GM19324 (cell line): ENCODE measurements around the gene CES2.
"Not testable (repeated sequence)": the region's sequence is repeated elsewhere in the genome, so short reads cannot be mapped to it uniquely, and the experiment has no call there.

Source experiments
- ATAC-seq: cut with Tn5 transposase; IDR thresholded peaks from one replicate; pipeline ENCODE4 v1.9.1; 2021; ENCODE audit warnings: mild to moderate bottlenecking, moderate library complexity; ENCODE audit not compliant: unreplicated experiment, low FRiP score

CES2 gene, protein sequence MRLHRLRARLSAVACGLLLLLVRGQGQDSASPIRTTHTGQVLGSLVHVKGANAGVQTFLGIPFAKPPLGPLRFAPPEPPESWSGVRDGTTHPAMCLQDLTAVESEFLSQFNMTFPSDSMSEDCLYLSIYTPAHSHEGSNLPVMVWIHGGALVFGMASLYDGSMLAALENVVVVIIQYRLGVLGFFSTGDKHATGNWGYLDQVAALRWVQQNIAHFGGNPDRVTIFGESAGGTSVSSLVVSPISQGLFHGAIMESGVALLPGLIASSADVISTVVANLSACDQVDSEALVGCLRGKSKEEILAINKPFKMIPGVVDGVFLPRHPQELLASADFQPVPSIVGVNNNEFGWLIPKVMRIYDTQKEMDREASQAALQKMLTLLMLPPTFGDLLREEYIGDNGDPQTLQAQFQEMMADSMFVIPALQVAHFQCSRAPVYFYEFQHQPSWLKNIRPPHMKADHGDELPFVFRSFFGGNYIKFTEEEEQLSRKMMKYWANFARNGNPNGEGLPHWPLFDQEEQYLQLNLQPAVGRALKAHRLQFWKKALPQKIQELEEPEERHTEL

GRCh38 chr16:66935314-66936011 lies at the start of gene CES2:
Gene CES2 (plus strand): TSS chr16:66935516. CDS start chr16:66935636, 120 bp downstream.
- ATAC-seq: no peak

DNA sequence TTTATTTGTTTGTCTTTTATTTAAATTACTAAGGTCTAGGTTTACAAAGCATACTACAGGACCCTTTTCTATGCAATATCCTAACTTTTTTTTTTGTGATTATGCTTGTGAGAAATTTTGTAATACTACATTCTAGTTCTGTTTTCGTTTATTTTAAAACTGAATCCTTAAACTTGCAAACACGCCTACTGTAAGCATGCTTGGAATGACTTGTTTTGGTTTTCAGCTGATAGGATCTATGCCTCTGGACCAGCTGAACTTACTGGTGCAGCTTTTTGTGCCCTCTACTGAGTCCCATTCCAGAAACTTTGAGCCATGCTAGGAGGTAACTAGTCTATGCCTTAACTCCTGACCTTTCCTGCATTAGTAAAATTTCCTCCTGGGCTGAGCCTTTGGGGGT lies 49.0 kb upstream of the CES2 start:
- no peak for ATAC-seq

DNA sequence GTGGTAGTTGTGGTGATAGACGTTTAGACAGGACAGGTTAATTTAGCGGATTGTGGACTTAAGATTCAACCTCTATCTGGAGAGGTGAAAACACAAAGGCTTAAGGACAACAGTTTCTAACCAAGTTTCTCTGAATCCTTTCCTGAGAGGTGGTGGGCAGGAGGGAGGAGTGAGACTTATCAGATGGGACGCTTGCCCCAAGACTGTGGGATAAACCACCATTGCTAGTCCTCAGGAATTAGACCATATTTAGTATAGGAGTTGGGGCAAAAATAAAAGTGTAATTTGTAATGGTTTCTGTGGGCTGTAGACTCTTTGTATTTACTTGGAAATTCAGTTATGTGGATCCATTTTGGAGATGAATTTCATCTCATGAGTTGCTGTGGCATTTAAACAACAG lies 48.4 kb upstream of the CES2 start:
- ATAC-seq: no peak

DNA sequence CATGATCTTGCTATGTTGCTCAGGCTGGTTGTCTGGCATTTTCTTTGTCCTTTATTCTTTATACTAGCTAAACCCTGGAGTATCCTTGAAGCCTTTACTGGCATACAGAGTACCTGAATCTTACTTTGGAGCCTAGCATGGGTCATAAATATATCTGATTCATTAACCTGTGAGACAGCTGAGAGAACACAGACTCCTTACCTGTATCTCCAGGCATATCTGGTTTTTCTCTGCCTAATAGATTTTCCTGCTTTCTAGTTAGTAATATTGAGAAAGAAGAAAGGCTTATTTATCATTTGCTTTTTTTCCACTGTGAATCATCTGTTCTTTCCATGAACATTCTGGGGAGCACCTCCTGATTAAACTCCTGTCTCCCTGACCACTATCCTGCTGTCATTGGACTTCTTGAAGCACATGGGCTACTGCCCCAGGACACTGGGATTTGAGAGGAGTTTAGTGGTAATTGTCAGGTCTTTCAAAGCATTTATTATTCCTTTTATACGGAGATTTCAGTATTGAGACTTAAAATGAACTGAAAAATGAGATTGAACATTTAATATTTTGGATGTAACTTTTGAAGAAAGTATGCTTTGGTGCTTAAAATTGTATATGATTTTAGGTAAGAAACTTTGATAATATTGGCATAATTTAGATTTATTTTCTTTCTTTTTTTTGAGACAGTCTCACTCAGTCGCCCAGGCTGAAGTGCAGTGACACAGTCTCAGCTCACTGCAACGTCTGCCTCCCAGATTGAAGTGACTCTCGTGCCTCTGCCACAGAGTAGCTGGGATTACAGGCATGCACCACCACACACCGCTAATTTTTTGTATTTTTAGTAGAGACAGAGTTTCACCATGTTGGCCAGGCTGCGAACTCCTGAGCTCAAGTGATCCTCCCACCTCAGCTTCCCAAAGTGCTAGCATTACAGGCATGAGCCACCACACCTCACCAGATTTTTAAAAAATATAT lies 46.4 kb upstream of the CES2 start:
- no peak for ATAC-seq

DNA sequence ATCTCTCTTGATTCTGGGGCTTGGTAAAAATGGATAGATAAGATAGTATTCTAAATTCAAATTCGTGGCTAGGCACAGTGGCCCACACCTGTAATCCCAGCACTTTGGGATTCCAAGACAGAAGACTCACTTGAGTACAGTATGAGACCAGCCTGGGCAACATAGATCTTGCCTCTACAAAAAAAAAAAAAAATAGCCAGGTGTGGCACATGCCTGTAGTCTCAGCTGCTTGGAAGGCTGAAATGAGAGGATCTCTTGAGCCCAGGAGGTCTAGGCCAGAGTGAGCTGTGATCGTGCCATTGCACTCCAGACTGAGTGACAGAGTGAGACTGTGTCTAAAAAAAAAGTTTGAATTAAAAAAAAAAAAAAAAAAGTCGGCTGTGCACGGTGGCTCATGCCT lies 45.7 kb upstream of the CES2 start:
- no peak for ATAC-seq

DNA sequence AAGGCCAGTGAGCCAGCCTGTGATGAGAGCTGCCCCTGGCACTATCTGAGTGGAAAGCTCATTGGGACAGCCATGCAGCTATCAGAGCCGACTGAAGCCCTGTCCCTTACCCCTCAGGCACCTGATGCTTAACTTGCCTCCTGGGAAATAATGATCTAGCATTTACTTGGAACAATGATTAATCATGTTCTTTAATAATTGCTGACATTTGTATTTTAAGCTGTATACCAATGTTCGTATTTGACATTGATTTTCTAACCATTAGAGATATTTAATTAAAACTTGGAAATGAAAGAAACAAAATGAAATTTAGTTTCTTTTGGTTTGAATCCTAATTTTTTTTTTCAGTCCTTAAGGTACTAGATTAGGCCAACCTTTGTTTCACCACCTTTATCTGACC lies 44.5 kb upstream of the CES2 start:
- no peak for ATAC-seq

DNA sequence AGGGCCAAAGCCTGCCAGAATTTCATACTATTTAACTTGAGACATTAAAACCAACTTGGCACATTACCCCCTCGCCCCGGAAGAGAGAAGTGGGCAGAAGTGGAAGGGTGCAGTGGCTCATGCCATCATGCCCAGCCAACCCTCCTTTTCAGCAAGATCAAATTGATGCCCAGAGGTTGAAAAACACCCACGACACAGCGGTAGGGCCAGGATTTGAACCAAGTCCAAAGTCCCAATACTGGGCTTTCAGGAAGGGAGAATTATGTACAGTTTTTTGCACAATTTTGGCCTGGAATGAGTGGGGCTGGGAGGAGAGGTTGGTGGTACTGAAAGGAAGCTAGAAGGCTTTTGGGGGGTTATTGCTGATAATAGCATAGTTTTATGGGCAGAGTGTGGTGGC lies 44.0 kb upstream of the CES2 start:
- ATAC-seq: no peak

- ATAC-seq: no peak
Measured at GRCh38 chr16:66891797-66892196, 43.5 kb upstream of the CES2 start.

GRCh38 chr16:66894055-66894454 lies 41.3 kb upstream of the CES2 start:
- ATAC-seq: no peak

GRCh38 chr16:66894948-66895688 lies 40.2 kb upstream of the CES2 start:
- ATAC-seq: no peak

DNA sequence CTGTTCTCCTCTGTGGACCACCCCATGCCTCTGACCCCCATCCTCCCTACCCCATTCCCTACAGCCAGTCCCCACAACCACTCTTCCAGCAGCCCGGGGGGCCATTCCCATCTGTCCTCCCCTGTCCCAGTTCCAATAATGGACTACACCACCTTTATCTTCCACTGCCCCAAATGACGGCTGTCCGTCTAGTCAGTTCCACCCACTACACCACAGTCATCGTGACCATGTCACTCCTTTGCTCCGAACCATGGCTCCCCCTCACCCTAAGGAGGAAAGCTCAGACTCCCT lies 39.7 kb upstream of the CES2 start:
- ATAC-seq: no peak

GRCh38 chr16:66895999-66896398 lies 39.3 kb upstream of the CES2 start:
- no peak for ATAC-seq

DNA sequence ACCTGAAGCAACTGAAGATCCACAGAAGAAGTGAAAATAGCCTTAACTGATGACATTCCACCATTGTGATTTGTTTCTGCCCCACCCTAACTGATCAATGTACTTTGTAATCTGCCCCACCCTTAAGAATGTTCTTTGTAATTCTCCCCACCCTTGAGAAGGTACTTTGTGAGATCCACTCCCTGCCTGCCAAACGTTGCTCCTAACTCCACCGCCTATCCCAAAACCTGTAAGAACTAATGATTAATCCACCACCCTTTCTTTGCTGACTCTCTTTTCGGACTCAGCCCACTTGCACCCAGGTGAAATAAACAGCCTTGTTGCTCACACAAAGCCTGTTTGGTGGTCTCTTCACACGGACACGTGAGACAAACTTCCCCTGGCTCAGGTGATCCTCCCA lies 38.6 kb upstream of the CES2 start:
- ATAC-seq: not testable (repeated sequence)

- no peak for ATAC-seq
Measured at GRCh38 chr16:66898207-66898606, 37.1 kb upstream of the CES2 start.

GRCh38 chr16:66898933-66899309 lies 36.4 kb upstream of the CES2 start:
- ATAC-seq: no peak

DNA sequence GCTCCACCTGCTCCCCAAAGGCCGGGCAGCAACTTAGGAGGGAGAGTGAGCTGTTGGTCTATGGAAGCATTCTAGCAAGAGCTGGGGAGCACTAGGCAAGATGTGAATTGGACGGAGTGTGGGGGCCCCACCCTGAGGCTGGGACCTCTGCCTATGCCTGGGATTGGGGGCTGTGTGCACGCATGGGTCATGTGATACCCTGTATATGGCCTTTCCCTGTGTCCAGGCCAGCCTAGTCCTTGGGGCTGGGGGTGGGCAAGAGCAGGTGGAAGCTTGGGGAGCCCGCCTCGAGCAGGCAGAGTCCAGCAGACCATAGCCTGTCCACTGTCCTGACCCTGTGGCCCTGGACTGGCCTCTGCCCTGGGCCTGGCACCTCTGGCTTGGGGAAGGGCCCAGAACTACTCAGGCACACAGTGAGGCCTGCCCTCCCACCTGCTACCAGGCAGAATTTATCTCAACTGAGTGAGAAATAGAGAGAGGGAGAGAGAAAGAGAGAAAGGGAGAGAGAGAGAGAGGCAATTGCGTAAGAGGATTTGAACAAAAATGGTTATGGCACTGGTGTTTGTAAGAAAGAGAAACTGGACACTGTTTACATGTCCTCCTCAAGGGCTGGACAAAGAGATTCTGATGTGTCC lies 35.9 kb upstream of the CES2 start:
- no peak for ATAC-seq

GRCh38 chr16:66899945-66900710 lies 35.2 kb upstream of the CES2 start:
- ATAC-seq: no peak

DNA sequence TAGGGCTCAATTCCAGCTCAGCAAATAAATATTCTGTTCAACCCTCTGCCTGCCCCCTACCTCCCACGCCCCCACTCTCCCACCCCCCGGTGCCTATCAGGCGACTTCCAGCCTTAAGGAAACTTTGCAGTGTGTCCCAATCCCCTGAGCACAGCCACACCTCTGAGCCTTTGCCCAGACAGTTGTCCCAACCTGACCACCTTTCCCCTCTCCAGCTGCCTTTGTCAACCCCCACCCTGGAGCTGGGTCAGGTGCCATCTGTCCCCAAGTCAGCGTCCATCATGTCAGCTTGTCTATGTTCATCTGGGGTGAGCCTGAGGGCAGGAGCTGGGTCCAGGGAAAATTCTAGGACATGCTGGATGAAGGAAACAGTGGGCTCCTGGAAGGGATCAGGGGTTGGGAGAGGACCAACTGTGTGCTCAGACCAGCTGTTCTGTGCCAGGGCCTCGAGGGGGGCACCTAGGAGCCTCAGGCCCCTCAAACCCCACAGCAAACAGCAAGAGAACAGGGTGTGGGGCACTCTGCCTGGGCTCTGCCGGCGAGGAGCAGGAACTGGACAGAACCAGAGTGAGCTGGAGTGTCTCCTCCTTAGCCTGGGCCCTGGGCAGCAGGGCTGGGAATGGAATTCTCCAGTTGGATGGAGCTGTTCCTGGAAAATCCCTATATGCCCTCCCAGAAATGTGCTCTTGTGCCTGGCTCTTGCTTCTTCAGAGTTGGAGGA lies 34.4 kb upstream of the CES2 start:
- ATAC-seq: no peak
